HG03342 (cell line): Measurements from ENCODE around the gene PDE6C.
"Not testable (repeated sequence)": the region's sequence is repeated elsewhere in the genome, so short reads cannot be mapped to it uniquely, and the experiment has no call there.

Source experiments
- ATAC-seq: cut with Tn5 transposase; IDR thresholded peaks from one replicate; pipeline ENCODE4 v1.9.1; 2021; ENCODE audit warnings: mild to moderate bottlenecking, moderate library complexity; ENCODE audit not compliant: unreplicated experiment

Gene PDE6C

GRCh38 chr10:93629647-93630305, 17.4 kb downstream of the PDE6C start:
- ATAC-seq = no peak

GRCh38 chr10:93630625-93631557, 18.6 kb downstream of the PDE6C start:
- no peak for ATAC-seq

GRCh38 chr10:93639791-93640190, 27.5 kb downstream of the PDE6C start:
- no peak for ATAC-seq

- no peak for ATAC-seq
Observed at GRCh38 chr10:93652857-93653256, 40.5 kb downstream of the PDE6C start.

- no peak for ATAC-seq
Observed at GRCh38 chr10:93654201-93654600, 41.9 kb downstream of the PDE6C start.

GRCh38 chr10:93656155-93656554, 43.8 kb downstream of the PDE6C start:
- ATAC-seq = no peak

GRCh38 chr10:93657757-93658156, 45.4 kb downstream of the PDE6C start:
- no peak for ATAC-seq

- no peak for ATAC-seq
Observed at GRCh38 chr10:93666030-93666429, 53.7 kb downstream of the PDE6C start.

GRCh38 chr10:93667795-93668194, 55.5 kb downstream of the PDE6C start:
- ATAC-seq = no peak

- ATAC-seq = no peak
Observed at GRCh38 chr10:93670372-93670771, 58.0 kb downstream of the PDE6C start.

GRCh38 chr10:93671042-93671441, 58.7 kb downstream of the PDE6C start:
- ATAC-seq = no peak

GRCh38 chr10:93672022-93672678, 59.8 kb downstream of the PDE6C start:
- ATAC-seq = no peak

GRCh38 chr10:93672890-93673289, 60.6 kb downstream of the PDE6C start:
- no peak for ATAC-seq

- no peak for ATAC-seq
Observed at GRCh38 chr10:93673791-93674190, 61.5 kb downstream of the PDE6C start.

- ATAC-seq = no peak
Observed at GRCh38 chr10:93678386-93678785, 66.0 kb downstream of the PDE6C start.

GRCh38 chr10:93678805-93679587, 66.7 kb downstream of the PDE6C start:
- ATAC-seq = no peak

- ATAC-seq = no peak
Observed at GRCh38 chr10:93680412-93681047, 68.2 kb downstream of the PDE6C start.

- no peak for ATAC-seq
Observed at GRCh38 chr10:93687737-93688136, 75.4 kb downstream of the PDE6C start.

- no peak for ATAC-seq
Observed at GRCh38 chr10:93695740-93696139, 83.4 kb downstream of the PDE6C start.

GRCh38 chr10:93696582-93696981, 84.2 kb downstream of the PDE6C start:
- ATAC-seq = not testable (repeated sequence)
